ENCODE data around the gene NR5A1. TPM values are rescaled to one million over a fixed set of nuclear protein-coding genes. Genes with fewer than 3 reads are reported as not detected.

Gene NR5A1
- polyA plus RNA-seq, 1 donor = not detected

- no peak for DNase-seq
These were observed 26.6 kb downstream of the NR5A1 start for GRCh38 chr9:124480621-124480981.

- no peak for DNase-seq
These were observed 27.1 kb downstream of the NR5A1 start for GRCh38 chr9:124479947-124480620.

GRCh38 chr9:124479371-124479770 is 27.8 kb downstream of the NR5A1 start:
- DNase-seq = no peak

GRCh38 chr9:124478354-124478753 is 28.8 kb downstream of the NR5A1 start:
- no peak for DNase-seq

- no peak for DNase-seq
These were observed 29.4 kb downstream of the NR5A1 start for GRCh38 chr9:124477648-124478285.

GRCh38 chr9:124477211-124477647 is 30.0 kb downstream of the NR5A1 start:
- DNase-seq = no peak

- no peak for DNase-seq
These were observed 31.1 kb downstream of the NR5A1 start for GRCh38 chr9:124475868-124476690.

GRCh38 chr9:124475158-124475867 is 31.9 kb downstream of the NR5A1 start:
- no peak for DNase-seq

- no peak for DNase-seq
These were observed 33.0 kb downstream of the NR5A1 start for GRCh38 chr9:124474151-124474550.

- no peak for DNase-seq
These were observed 33.9 kb downstream of the NR5A1 start for GRCh38 chr9:124473310-124473709.

GRCh38 chr9:124472770-124473169 is 34.4 kb downstream of the NR5A1 start:
- DNase-seq = no peak

GRCh38 chr9:124471761-124472160 is 35.4 kb downstream of the NR5A1 start:
- no peak for DNase-seq

GRCh38 chr9:124470726-124471125 is 36.5 kb downstream of the NR5A1 start:
- DNase-seq = no peak

- DNase-seq = no peak
These were observed 36.9 kb downstream of the NR5A1 start for GRCh38 chr9:124470306-124470705.

GRCh38 chr9:124469011-124469832 is 38.0 kb downstream of the NR5A1 start:
- no peak for DNase-seq

GRCh38 chr9:124468061-124468740 is 39.0 kb downstream of the NR5A1 start:
- DNase-seq = no peak

- no peak for DNase-seq
These were observed 39.7 kb downstream of the NR5A1 start for GRCh38 chr9:124467410-124468060.

GRCh38 chr9:124465736-124466135 is 41.5 kb downstream of the NR5A1 start:
- DNase-seq = no peak

- DNase-seq = no peak
These were observed 44.5 kb downstream of the NR5A1 start for GRCh38 chr9:124462739-124463138.

- no peak for DNase-seq
These were observed 48.8 kb downstream of the NR5A1 start for GRCh38 chr9:124458441-124458840.
